PFSK-1 (cell line): ENCODE data around the gene MAFG.

Experiments
- FOXP2 ChIP-seq: optimal IDR thresholded peaks from 2 replicates; pipeline ENCODE3; 2011; ENCODE audit warnings: borderline replicate concordance, control low read depth, inconsistent platforms; ENCODE audit not compliant: insufficient read depth; ENCODE audit errors: extremely low read length, extremely low read depth
- POLR2AphosphoS5 ChIP-seq: IDR thresholded peaks from 2 replicates; pipeline ENCODE4 v1.6.1; 2012; ENCODE audit warnings: low read depth, mild to moderate bottlenecking, control low read depth, low read length, moderate library complexity
- SIN3A ChIP-seq: IDR thresholded peaks from 2 replicates; pipeline ENCODE4 v1.6.1; 2012; ENCODE audit warnings: mild to moderate bottlenecking, low read length, moderate library complexity, borderline replicate concordance; ENCODE audit not compliant: insufficient read depth
- TAF1 ChIP-seq: IDR thresholded peaks from 2 replicates; pipeline ENCODE4 v1.6.1; 2012; ENCODE audit warnings: low read length, control low read depth, borderline replicate concordance; ENCODE audit not compliant: insufficient read depth
- TF ChIP-seq, protein P1 (sequence below), 2 experiments: IDR thresholded peaks; 2 replicates each; pipeline versions ENCODE4 v1.6.1 to v1.8.0; 2011 to 2012; ENCODE audit warnings: low read depth in 2 of 2, low read length in 2 of 2, control low read depth in 1 of 2, inconsistent platforms in 1 of 2, mild to moderate bottlenecking in 1 of 2, moderate library complexity in 1 of 2; ENCODE audit not compliant: insufficient read depth in 1 of 2

GRCh38 chr17:81927152-81927652 is 333 bp downstream of the MAFG start:
- TF ChIP-seq, protein P1, sequence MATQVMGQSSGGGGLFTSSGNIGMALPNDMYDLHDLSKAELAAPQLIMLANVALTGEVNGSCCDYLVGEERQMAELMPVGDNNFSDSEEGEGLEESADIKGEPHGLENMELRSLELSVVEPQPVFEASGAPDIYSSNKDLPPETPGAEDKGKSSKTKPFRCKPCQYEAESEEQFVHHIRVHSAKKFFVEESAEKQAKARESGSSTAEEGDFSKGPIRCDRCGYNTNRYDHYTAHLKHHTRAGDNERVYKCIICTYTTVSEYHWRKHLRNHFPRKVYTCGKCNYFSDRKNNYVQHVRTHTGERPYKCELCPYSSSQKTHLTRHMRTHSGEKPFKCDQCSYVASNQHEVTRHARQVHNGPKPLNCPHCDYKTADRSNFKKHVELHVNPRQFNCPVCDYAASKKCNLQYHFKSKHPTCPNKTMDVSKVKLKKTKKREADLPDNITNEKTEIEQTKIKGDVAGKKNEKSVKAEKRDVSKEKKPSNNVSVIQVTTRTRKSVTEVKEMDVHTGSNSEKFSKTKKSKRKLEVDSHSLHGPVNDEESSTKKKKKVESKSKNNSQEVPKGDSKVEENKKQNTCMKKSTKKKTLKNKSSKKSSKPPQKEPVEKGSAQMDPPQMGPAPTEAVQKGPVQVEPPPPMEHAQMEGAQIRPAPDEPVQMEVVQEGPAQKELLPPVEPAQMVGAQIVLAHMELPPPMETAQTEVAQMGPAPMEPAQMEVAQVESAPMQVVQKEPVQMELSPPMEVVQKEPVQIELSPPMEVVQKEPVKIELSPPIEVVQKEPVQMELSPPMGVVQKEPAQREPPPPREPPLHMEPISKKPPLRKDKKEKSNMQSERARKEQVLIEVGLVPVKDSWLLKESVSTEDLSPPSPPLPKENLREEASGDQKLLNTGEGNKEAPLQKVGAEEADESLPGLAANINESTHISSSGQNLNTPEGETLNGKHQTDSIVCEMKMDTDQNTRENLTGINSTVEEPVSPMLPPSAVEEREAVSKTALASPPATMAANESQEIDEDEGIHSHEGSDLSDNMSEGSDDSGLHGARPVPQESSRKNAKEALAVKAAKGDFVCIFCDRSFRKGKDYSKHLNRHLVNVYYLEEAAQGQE (IDR thresholded peaks at IDR 0.05; ENCODE audit: insufficient read depth in 1 of 2, low read depth in 2 of 2, low read length in 2 of 2), result no peak
- TF ChIP-seq TAF1, result no peak
- TF ChIP-seq SIN3A, result no peak
- no peak for TF ChIP-seq POLR2AphosphoS5
- TF ChIP-seq FOXP2, result no peak
